Testis (tissue), 2 donors: ENCODE data around the gene PRR29.

Experiments
- POLR2A ChIP-seq: fragments of 450-650 bp; IDR thresholded peaks from one replicate; pipeline ENCODE4 v1.6.1; 2017; ENCODE audit warnings: antibody characterized with exemption, mild to moderate bottlenecking, moderate library complexity
- TF ChIP-seq, protein P1 (sequence below), 3 experiments: fragments of 450-650 bp in 2 of 3; fragments of 200-600 bp in 1 of 3; sonication (generic) in 1 of 3; IDR thresholded peaks; one replicate each; pipeline ENCODE4 v1.5.1; 2016 to 2019; ENCODE audit warnings: antibody characterized with exemption in 3 of 3, mild to moderate bottlenecking in 2 of 3, moderate library complexity in 1 of 3

DNA sequence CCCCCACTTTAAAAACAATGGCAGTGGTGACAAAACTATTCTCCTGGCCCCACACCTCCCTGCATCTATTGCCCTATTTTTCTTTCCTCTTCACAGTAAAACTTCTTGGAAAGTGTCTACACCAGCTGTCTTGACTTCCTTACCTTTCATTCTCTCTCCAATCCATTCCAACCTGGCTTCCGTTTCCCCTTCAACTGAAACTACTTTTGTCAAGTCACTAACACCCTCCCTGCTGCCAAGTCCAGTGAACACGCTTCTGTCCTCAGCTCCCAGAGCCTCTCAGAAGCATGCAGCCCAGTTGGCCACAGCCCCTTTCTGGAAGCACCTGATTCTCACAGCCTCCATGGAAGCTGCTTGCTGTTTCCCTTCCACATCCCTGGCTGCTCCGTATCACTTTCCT is 21.4 kb upstream of the PRR29 start:
- TF ChIP-seq, protein P1, sequence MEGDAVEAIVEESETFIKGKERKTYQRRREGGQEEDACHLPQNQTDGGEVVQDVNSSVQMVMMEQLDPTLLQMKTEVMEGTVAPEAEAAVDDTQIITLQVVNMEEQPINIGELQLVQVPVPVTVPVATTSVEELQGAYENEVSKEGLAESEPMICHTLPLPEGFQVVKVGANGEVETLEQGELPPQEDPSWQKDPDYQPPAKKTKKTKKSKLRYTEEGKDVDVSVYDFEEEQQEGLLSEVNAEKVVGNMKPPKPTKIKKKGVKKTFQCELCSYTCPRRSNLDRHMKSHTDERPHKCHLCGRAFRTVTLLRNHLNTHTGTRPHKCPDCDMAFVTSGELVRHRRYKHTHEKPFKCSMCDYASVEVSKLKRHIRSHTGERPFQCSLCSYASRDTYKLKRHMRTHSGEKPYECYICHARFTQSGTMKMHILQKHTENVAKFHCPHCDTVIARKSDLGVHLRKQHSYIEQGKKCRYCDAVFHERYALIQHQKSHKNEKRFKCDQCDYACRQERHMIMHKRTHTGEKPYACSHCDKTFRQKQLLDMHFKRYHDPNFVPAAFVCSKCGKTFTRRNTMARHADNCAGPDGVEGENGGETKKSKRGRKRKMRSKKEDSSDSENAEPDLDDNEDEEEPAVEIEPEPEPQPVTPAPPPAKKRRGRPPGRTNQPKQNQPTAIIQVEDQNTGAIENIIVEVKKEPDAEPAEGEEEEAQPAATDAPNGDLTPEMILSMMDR (IDR thresholded peaks at IDR 0.05), result no peak
- TF ChIP-seq POLR2A, result no peak
